Activated CD8-positive, alpha-beta memory T cell treated with anti-CD3 and anti-CD28 coated beads, Interleukin-2, amount 50 U/mL, for 1 hour (primary cell): ENCODE data around the gene SIPA1.
"Not testable (repeated sequence)": the region's sequence is repeated elsewhere in the genome, so short reads cannot be mapped to it uniquely, and the experiment has no call there.

ENCODE experiments used
- DNase-seq: peaks from one replicate; pipeline ENCODE4 v3.0.0-alpha.2; 2020; ENCODE audit errors: extremely low read depth

Gene SIPA1

GRCh38 chr11:65658174-65659021, 20.5 kb downstream of the SIPA1 start:
- DNase-seq, result no peak

DNA sequence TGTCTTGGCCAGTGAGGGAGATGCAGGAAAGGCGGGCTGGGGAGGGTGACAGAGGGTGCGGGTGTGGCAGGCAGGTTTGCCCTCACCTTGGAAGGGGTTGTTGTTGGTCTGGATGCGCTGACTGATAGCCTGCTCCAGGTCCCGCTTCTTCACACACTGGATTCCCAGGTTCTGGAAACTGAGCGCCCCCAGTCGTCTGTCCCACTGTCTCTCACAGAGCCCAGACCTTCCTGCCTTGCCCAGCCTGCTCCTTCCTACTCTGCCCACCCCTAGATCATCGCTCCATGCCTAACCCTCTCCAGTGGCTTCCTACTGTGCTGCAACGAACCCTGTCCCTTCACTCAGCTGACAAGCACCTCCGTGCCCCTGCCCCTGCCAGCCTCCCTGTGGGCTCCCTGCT, 22.1 kb downstream of the SIPA1 start:
- no peak for DNase-seq

DNA sequence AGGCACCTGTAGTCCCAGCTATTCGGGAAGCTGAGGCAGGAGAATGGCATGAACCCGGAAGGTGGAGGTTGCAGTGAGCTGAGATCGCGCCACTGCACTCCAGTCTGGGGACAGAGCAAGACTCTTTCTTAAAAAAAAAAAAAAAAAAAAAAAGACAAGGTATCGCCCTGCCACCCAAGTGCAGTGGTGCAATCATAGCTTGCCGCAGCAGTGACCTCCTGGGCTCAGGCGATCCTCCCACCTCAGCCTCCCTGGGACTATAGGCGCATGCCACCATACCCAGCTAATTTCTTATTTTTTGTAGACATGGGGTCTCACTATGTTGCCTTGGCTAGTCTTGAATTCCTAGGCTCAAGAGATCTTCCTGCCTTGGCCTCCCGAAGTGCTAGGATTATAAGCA, 23.0 kb downstream of the SIPA1 start:
- not testable (repeated sequence) for DNase-seq

GRCh38 chr11:65661599-65662246, 23.8 kb downstream of the SIPA1 start:
- no peak for DNase-seq

GRCh38 chr11:65662247-65662798, 24.4 kb downstream of the SIPA1 start:
- no peak for DNase-seq

GRCh38 chr11:65662799-65663638, 25.1 kb downstream of the SIPA1 start, which contains the start of gene RELA:
Gene RELA, minus strand, starts transcription at chr11:65662916. Its CDS starts 84 bp downstream, at chr11:65662832.
- DNase-seq, result peak; percentile 69

DNA sequence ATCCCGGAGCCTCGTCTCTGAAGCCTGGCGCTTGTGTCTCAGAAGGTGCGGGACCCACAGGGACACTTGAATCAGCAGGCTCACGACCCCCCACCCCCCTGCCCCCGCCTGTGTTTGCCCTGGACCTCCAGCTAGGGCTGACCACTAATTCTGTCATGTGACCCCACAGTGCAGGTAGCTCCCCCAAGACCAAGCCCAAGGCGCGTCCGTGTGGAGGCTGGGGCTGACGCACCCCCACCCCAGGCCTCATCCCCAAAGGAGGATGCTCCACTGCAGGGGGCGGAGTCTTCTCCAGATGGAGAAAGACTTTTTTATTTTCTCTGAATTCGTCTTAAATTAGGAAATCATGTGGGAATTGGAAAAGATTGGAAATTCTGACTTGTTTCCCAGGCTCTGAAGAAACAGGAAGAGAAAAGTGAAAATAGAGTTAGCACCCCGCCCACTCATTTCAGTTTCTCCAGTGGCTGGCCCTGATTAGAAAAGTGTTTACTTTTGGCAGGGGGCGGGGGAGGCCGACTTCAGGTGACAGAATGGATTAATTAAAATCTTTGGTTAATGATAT, 25.8 kb downstream of the SIPA1 start:
- no peak for DNase-seq

DNA sequence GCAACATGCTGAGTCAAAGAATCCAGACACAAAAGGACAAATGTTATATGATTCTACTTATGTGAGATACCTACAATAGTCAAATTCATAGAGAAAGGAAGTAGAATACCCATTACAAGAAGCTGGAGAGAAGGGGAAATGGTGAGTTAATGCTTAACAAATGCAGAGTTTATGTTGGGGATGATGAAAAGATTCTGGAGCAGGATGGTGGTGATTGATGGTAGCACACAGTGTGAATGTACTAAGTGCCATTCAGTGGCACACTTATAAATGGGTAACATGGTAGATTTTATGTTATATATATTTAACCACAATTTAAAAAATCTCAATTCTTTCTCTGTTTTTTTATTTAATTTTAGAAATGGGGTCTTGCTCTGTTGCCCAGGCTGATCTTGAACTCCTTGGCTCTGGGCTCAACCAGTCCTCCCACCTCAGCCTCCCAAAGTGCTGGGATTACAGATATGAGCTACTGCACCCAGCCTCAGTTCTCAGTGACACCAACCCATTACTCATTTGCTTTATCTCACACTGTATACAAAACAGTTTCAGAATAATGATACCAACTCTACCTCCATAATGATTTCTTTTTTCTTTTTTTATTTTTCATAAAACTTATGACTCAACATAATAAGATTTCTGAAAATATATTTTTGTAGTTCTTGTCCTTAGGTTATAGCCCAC, 34.4 kb downstream of the SIPA1 start:
- DNase-seq, result no peak

DNA sequence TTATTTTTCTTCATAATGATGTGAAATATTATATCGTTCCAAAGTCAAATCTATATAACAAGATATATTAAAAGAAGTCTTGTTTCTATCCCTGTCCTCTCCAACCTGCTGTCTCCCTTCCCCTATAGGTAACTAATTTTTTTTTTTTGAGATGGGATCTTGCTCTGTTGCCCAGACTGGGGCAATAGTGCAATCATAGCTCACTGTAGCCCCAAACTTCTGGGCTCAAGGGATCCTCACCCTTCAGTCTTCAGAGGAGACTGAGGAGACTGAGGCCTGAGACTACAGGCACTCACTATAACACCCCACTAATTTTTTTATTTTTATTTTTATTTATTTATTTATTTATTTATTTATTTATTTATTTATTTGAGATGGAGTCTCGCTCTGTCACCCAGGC, 35.1 kb downstream of the SIPA1 start:
- no peak for DNase-seq

DNA sequence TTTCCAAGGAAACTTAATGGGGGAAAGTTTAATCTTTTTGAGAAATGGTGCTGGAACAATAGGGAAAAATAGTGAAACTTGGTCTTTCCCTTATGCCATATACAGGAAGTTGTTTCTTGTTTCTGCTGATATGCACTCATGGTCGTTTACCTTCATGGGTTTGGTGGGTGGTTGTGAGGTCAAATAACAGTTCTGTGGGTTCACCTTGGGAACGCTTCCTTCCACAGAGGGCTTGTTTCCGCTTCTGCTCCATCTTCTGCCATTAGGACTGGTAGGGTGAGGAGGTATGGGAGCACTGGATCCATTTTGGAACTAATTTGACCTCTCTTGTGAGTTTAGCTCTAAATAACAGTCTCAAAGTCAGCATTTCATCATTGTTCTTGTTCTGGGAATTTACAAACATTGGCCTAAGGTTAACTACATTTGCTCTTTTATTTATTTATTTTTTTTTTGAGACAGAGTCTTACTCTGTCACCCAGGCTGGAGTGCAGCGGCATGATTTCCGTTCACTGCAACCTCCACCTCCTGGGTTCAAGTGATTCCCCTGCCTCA, 42.4 kb downstream of the SIPA1 start:
- DNase-seq, result no peak

DNA sequence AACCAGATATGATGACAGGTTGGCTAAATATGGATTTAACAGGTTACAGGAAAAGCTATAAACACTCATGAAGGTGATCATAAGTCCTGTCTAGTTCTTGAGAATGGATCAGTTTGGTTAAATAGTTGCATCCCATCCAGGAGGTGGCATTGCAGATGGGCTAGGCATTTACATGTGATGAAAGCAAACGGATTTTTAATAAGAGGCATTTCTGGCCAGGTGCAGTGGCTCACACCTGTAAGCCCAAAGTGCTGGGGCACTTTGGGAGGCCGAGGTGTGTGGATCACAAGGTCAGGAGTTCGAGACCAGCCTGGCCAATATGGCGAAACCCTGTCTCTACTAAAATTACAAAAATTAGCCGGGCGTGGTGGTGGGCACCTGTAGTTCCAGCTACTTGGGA, 45.6 kb downstream of the SIPA1 start:
- not testable (repeated sequence) for DNase-seq

- DNase-seq, result no peak
Observed at GRCh38 chr11:65685981-65686380, 48.1 kb downstream of the SIPA1 start.

DNA sequence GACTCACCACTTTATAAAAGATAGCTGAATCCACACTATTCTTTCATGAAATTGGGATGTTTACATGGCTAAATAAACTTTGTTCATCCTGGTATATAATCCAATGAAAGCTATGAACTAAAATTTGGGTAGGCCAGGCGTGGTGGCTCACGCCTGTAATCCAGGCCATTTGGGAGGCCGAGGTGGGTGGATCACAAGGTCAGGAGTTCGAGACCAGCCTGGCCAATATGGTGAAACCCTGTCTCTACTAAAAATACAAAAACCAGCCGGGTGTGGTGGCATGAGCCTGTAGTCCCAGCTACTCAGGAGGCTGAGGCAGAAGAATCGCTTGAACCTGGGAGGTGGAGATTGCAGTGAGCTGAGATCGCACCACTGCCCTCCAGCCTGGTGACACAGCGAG, 53.9 kb downstream of the SIPA1 start:
- not testable (repeated sequence) for DNase-seq

DNA sequence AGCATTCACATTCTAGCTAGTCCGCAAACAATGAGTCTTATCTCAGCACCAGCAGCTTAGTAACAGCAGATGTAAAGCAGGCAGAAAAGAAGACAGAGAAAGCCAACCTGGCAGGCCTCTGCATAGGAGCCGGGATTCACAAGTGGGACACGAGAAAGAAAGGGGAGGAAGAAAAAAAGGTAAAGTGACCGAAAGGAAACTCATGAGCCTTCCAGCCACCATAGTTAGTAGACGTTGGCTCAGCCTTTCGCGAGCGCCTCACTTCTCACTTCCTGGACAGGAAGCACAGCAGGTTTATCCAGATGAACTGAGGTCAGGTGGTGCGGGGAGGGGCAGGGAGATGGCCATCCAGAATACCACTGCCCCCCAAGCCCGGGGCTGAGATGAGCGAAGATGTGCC, 54.5 kb downstream of the SIPA1 start:
- no peak for DNase-seq

DNA sequence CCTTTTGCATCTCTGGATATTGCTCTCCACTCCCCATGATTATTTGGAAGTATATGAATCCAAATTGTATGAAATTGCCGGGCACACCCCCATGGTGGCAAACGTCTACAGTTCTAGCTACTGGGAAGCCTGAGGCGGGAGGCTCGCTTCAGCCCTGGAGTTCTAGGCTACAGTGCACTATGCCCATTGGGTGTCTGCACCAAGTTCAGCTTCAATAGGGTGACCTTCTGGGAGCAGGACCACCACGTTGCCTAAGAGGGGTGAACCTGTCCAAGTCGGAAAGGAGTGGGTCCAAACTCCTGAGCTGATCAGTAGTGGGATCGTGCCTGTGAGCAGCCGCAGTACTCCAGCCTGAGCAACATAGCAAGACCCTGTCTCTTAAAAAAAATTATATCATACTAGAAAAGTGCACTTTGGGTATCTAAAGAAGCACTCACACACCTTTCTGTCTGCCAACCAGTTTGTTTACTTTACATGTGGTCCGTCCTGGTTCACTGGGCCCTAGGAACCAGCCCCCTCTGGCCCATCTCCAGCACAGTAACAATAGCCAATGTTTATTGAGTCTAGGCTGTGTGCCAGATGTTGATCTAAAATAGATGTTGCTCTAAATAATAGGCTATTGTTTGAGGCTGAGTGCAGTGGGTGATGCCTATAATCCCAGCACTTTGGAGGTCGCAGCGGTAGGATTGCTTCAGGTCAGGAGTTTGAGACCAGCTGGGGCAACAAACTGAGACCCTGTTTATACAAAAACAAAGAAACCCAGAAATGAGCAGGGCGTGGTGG, 57.7 kb downstream of the SIPA1 start:
- DNase-seq, result no peak

- DNase-seq, result no peak
Observed at GRCh38 chr11:65696802-65697552, 59.1 kb downstream of the SIPA1 start.

GRCh38 chr11:65698205-65698604, 60.3 kb downstream of the SIPA1 start:
- no peak for DNase-seq

DNA sequence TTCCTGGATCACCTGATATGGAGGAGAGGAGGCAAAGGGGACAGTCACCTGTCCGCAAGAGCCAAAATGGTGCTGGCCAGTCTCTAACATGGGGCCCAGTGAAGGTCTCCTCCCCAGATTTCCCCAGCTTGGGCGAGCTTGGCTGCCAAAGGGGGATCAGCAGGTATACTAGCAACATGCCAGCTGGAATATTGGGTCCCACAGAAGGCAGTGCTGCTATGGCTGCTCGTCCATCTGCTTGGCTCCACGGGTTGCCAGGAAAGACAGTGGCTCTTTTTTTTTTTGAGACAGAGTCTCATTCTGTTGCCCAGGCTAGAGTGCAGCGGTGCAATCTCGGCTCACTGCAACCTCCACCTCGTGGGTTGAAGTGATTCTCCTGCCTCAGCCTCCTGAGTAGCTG, 61.4 kb downstream of the SIPA1 start:
- no peak for DNase-seq

GRCh38 chr11:65700399-65700798, 62.5 kb downstream of the SIPA1 start:
- DNase-seq, result no peak
